GM23338 (cell line): Measurements from ENCODE around the gene ISG15.

ENCODE experiments used
- CREB1 ChIP-seq: fragments of 250-450 bp; sonication (Bioruptor Pico); IDR thresholded peaks from 2 replicates; pipeline ENCODE4 v1.5.0; 2020; ENCODE audit warnings: low read depth, mild to moderate bottlenecking, moderate library complexity
- EZH2 ChIP-seq: fragments of 200-600 bp; sonication (generic); IDR thresholded peaks from one replicate; pipeline ENCODE4 v1.8.0; 2017; ENCODE audit warnings: antibody characterized with exemption, mild to moderate bottlenecking, low read depth; ENCODE audit not compliant: unreplicated experiment
- EZH2phosphoT487 ChIP-seq: fragments of 200-600 bp; sonication (generic); IDR thresholded peaks from one replicate; pipeline ENCODE4 v1.8.1; 2018; ENCODE audit warnings: antibody characterized with exemption; ENCODE audit not compliant: unreplicated experiment
- JUNB ChIP-seq: IDR thresholded peaks from one replicate; pipeline ENCODE4 v1.6.1; 2016; ENCODE audit warnings: antibody characterized with exemption; ENCODE audit not compliant: unreplicated experiment
- POLR2AphosphoS5 ChIP-seq: IDR thresholded peaks from 2 replicates; pipeline ENCODE4 v1.6.1; 2016; ENCODE audit warnings: antibody characterized with exemption, low read depth
- STAT1 ChIP-seq: IDR thresholded peaks from one replicate; pipeline ENCODE4 v1.6.1; 2016; ENCODE audit warnings: antibody characterized with exemption; ENCODE audit not compliant: unreplicated experiment
- ZNF331 ChIP-seq: fragments of 250-450 bp; sonication (Bioruptor Pico); IDR thresholded peaks from 2 replicates; pipeline ENCODE4 v1.5.0; 2020; ENCODE audit warnings: low read depth, mild to moderate bottlenecking, moderate library complexity
- TF ChIP-seq, protein P1 (sequence below), 2 experiments: fragments of 200-600 bp in 1 of 2; sonication (generic) in 1 of 2; conservative IDR thresholded peaks; 2 replicates each; pipeline versions ENCODE4 v1.5.1 to v1.6.1; 2016 to 2017; ENCODE audit warnings: antibody characterized with exemption in 2 of 2, low read depth in 2 of 2, mild to moderate bottlenecking in 2 of 2, moderate library complexity in 1 of 2
- TF ChIP-seq, protein P2 (sequence below): IDR thresholded peaks from one replicate; pipeline ENCODE4 v1.6.1; 2018; ENCODE audit warnings: antibody characterized with exemption; ENCODE audit not compliant: unreplicated experiment
- TF ChIP-seq, protein P3 (sequence below): IDR thresholded peaks from 2 replicates; pipeline ENCODE4 v1.6.1; 2016; ENCODE audit warnings: antibody characterized with exemption

- TF ChIP-seq, protein P1, sequence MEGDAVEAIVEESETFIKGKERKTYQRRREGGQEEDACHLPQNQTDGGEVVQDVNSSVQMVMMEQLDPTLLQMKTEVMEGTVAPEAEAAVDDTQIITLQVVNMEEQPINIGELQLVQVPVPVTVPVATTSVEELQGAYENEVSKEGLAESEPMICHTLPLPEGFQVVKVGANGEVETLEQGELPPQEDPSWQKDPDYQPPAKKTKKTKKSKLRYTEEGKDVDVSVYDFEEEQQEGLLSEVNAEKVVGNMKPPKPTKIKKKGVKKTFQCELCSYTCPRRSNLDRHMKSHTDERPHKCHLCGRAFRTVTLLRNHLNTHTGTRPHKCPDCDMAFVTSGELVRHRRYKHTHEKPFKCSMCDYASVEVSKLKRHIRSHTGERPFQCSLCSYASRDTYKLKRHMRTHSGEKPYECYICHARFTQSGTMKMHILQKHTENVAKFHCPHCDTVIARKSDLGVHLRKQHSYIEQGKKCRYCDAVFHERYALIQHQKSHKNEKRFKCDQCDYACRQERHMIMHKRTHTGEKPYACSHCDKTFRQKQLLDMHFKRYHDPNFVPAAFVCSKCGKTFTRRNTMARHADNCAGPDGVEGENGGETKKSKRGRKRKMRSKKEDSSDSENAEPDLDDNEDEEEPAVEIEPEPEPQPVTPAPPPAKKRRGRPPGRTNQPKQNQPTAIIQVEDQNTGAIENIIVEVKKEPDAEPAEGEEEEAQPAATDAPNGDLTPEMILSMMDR (conservative IDR thresholded peaks at IDR 0.05; ENCODE audit: low read depth in 2 of 2) = no peak
- TF ChIP-seq POLR2AphosphoS5 = no peak
- no peak for TF ChIP-seq JUNB
- no peak for TF ChIP-seq EZH2
- no peak for TF ChIP-seq EZH2phosphoT487
- TF ChIP-seq, protein P2, sequence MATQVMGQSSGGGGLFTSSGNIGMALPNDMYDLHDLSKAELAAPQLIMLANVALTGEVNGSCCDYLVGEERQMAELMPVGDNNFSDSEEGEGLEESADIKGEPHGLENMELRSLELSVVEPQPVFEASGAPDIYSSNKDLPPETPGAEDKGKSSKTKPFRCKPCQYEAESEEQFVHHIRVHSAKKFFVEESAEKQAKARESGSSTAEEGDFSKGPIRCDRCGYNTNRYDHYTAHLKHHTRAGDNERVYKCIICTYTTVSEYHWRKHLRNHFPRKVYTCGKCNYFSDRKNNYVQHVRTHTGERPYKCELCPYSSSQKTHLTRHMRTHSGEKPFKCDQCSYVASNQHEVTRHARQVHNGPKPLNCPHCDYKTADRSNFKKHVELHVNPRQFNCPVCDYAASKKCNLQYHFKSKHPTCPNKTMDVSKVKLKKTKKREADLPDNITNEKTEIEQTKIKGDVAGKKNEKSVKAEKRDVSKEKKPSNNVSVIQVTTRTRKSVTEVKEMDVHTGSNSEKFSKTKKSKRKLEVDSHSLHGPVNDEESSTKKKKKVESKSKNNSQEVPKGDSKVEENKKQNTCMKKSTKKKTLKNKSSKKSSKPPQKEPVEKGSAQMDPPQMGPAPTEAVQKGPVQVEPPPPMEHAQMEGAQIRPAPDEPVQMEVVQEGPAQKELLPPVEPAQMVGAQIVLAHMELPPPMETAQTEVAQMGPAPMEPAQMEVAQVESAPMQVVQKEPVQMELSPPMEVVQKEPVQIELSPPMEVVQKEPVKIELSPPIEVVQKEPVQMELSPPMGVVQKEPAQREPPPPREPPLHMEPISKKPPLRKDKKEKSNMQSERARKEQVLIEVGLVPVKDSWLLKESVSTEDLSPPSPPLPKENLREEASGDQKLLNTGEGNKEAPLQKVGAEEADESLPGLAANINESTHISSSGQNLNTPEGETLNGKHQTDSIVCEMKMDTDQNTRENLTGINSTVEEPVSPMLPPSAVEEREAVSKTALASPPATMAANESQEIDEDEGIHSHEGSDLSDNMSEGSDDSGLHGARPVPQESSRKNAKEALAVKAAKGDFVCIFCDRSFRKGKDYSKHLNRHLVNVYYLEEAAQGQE = no peak
- no peak for TF ChIP-seq CREB1 (CRISPR knock-in tag)
- TF ChIP-seq, protein P3, sequence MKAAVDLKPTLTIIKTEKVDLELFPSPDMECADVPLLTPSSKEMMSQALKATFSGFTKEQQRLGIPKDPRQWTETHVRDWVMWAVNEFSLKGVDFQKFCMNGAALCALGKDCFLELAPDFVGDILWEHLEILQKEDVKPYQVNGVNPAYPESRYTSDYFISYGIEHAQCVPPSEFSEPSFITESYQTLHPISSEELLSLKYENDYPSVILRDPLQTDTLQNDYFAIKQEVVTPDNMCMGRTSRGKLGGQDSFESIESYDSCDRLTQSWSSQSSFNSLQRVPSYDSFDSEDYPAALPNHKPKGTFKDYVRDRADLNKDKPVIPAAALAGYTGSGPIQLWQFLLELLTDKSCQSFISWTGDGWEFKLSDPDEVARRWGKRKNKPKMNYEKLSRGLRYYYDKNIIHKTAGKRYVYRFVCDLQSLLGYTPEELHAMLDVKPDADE = no peak
- TF ChIP-seq ZNF331 (CRISPR knock-in tag) = no peak
- no peak for TF ChIP-seq STAT1
Observed at GRCh38 chr1:1003618-1004419, 9.5 kb upstream of the ISG15 start.
